HG02885 (cell line): ENCODE measurements around the gene KIF24.
A peak's percentile ranks its signal among the peaks of the same experiment; 100 is the strongest.
"Not testable (repeated sequence)": the region's sequence is repeated elsewhere in the genome, so short reads cannot be mapped to it uniquely, and the experiment has no call there.

ENCODE experiments used
- ATAC-seq: cut with Tn5 transposase; IDR thresholded peaks from one replicate; pipeline ENCODE4 v1.9.1; 2021; ENCODE audit warnings: mild to moderate bottlenecking; ENCODE audit not compliant: unreplicated experiment, poor library complexity

Gene KIF24

GRCh38 chr9:34328987-34329832 lies at the start of gene KIF24, which contains the start of gene NUDT2:
Gene KIF24 (minus strand): TSS chr9:34329268. CDS start chr9:34311346, 17,922 bp downstream.
Gene NUDT2 (plus strand): TSS chr9:34329569. CDS start chr9:34339040, 9,471 bp downstream.
- ATAC-seq, result peak; percentile 91

- ATAC-seq, result no peak
These were observed 49.5 kb upstream of the KIF24 start for GRCh38 chr9:34378376-34379060.

- no peak for ATAC-seq
These were observed 48.3 kb upstream of the KIF24 start for GRCh38 chr9:34377404-34377746.

- ATAC-seq, result peak; percentile 84
These were observed 47.7 kb upstream of the KIF24 start, which contains the start of gene MYORG for GRCh38 chr9:34376596-34377403. Gene MYORG (minus strand): TSS chr9:34376898. CDS start chr9:34372943, 3,955 bp downstream.

- ATAC-seq, result no peak
These were observed 47.0 kb upstream of the KIF24 start for GRCh38 chr9:34375901-34376595.

- no peak for ATAC-seq
These were observed 46.0 kb upstream of the KIF24 start for GRCh38 chr9:34374905-34375552.

GRCh38 chr9:34374339-34374738 lies 45.3 kb upstream of the KIF24 start:
- no peak for ATAC-seq

- no peak for ATAC-seq
These were observed 44.7 kb upstream of the KIF24 start for GRCh38 chr9:34373749-34374148.

GRCh38 chr9:34372467-34373011 lies 43.5 kb upstream of the KIF24 start:
- ATAC-seq, result no peak

GRCh38 chr9:34371886-34372466 lies 42.9 kb upstream of the KIF24 start:
- no peak for ATAC-seq

- ATAC-seq, result no peak
These were observed 42.2 kb upstream of the KIF24 start for GRCh38 chr9:34370970-34371880.

- no peak for ATAC-seq
These were observed 41.4 kb upstream of the KIF24 start for GRCh38 chr9:34370335-34370969.

GRCh38 chr9:34369636-34370035 lies 40.6 kb upstream of the KIF24 start:
- no peak for ATAC-seq

GRCh38 chr9:34368796-34369195 lies 39.7 kb upstream of the KIF24 start:
- not testable (repeated sequence) for ATAC-seq

- ATAC-seq, result not testable (repeated sequence)
These were observed 38.8 kb upstream of the KIF24 start for GRCh38 chr9:34367751-34368410.

GRCh38 chr9:34366365-34366764 lies 37.3 kb upstream of the KIF24 start:
- no peak for ATAC-seq

GRCh38 chr9:34365282-34365681 lies 36.2 kb upstream of the KIF24 start:
- ATAC-seq, result no peak
